Bronchial epithelial cell (primary cell): ENCODE data around the gene LYPD6B. TPM values are rescaled to one million over a fixed set of nuclear protein-coding genes. Genes with fewer than 3 reads are reported as not detected.

ENCODE experiments used
- DNase-seq: peaks from one replicate; pipeline ENCODE4 v3.0.0-alpha.2; 2010; ENCODE audit warnings: low read depth
- FAIRE-seq: peaks from 2 replicates; lab custom pipeline; 2011; peaks lifted over from hg19 to GRCh38; lab: Jason Lieb, UNC
- H3K27me3 ChIP-seq: 2 replicates; pipeline ENCODE4 v1.5.1; 2011; ENCODE audit warnings: low read length; ENCODE audit not compliant: control insufficient read depth, insufficient read depth
- H3K36me3 ChIP-seq: 2 replicates; pipeline ENCODE4 v1.5.1; 2011; ENCODE audit warnings: low read length; ENCODE audit not compliant: control insufficient read depth, insufficient read depth
- H3K4me3 ChIP-seq: 2 replicates; pipeline ENCODE4 v1.5.1; 2011; ENCODE audit warnings: mild to moderate bottlenecking, low read depth, low read length, control low read depth
- total RNA-seq: library from RNA; depleted of rRNA; stranded (reverse); fragments of >200 nt; gene quantifications from 2 replicates; pipeline ENCODE4 v1.2.1, GENCODE V29; 2014
- TF ChIP-seq, protein P1 (sequence below): IDR thresholded peaks from 2 replicates; pipeline ENCODE4 v1.5.1; 2011; ENCODE audit warnings: mild to moderate bottlenecking, moderate library complexity, low read length, control low read depth, inconsistent platforms; ENCODE audit not compliant: insufficient read depth, severe bottlenecking

LYPD6B gene
- total RNA-seq, 1 donor from 2014 or later = 14.7 TPM

DNA sequence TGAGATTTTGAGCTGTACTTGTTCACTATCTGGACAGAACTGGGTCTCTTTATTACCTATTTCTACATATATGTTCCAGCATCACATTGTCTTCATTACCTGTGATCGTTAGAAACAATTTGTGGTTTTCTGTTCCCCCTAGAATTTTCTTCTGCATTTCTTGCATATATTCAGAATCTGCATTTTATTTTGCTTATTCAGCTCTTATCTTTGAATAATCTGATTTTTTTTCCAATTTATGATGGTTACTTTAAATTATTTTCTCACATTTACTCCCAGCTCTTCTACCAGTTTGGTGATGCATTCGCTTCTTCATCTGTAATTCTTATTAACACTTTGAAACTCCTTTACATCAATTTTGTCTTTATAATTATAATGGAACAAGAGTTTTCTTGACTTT, 55.1 kb downstream of the LYPD6B start:
- no peaks in the 10 kb centered on the region for H3K27me3 ChIP-seq
- no peak for FAIRE-seq

DNA sequence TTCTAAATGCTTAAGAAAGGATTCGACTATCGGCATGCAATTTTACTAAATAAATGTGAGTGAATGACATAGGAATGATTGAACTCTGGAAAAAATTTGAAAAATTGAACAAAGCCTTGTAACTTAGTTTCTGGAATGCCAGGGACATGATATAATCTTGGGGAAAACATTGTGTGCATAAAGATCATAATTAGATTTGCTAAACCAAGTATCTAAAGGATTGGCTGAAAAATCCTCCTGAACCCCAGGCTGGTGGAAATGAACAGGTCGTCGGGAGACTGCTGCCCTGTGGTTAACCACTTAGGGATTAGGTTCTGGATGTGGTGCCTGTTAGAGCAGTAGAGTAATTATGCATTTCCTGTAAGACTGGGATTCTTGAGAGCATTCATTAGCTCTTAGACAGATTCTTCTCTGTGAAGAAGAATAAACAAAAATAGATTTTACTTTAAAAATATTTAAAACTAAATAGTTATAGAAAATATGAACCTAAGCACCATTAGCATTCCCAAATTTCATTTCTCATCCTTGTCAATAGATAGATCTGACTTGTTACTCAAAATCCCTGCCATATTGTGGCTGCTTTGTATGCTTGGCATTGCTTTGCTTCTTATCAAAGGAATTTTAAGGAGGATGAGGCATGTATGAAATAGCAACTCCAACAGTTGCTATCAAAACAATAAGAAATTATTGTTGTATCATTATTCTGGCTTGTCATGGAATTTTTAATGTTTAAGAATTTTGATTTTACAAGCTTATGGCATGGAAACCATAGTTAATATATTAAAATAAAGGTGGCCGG, 55.9 kb downstream of the LYPD6B start:
- no peak for FAIRE-seq
- Histone ChIP-seq H3K4me3 (no peak overlapping the region), H3K27me3 (no peaks in the 10 kb centered on the region)

More for the DNA sequence above, 55.1 kb downstream of the LYPD6B start:
- Histone ChIP-seq H3K36me3 (no peaks in the 10 kb centered on the region), H3K4me3 (no peak overlapping the region)
- DNase-seq = no peak
- TF ChIP-seq, protein P1, sequence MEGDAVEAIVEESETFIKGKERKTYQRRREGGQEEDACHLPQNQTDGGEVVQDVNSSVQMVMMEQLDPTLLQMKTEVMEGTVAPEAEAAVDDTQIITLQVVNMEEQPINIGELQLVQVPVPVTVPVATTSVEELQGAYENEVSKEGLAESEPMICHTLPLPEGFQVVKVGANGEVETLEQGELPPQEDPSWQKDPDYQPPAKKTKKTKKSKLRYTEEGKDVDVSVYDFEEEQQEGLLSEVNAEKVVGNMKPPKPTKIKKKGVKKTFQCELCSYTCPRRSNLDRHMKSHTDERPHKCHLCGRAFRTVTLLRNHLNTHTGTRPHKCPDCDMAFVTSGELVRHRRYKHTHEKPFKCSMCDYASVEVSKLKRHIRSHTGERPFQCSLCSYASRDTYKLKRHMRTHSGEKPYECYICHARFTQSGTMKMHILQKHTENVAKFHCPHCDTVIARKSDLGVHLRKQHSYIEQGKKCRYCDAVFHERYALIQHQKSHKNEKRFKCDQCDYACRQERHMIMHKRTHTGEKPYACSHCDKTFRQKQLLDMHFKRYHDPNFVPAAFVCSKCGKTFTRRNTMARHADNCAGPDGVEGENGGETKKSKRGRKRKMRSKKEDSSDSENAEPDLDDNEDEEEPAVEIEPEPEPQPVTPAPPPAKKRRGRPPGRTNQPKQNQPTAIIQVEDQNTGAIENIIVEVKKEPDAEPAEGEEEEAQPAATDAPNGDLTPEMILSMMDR = no peak

DNA sequence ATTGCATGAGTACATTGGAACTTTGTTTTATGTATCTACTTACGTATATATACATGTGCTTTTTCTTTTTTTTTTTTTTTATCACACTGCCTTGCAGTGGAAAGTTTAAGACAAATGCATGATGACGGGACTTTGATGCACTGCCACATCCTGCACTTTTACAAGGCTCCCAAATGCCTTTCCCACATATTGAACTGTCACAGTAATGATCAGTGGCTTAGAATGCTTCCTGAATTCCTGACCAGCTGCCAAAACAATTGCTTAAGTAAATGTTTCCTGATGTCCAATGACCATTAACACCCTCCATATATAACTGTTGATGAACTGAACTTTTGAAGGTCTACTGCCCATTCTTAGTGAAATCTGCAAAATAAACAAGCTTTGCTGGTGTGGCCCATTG, 60.2 kb downstream of the LYPD6B start:
- Histone ChIP-seq H3K27me3 (no peaks in the 10 kb centered on the region), H3K4me3 (no peak overlapping the region), H3K36me3 (no peaks in the 10 kb centered on the region)
- FAIRE-seq = no peak
- TF ChIP-seq, protein P1 = no peak
- DNase-seq = no peak

More for the DNA sequence above, 55.9 kb downstream of the LYPD6B start:
- no peak for DNase-seq
- H3K36me3 ChIP-seq = no peaks in the 10 kb centered on the region
- TF ChIP-seq, protein P1 = no peak

DNA sequence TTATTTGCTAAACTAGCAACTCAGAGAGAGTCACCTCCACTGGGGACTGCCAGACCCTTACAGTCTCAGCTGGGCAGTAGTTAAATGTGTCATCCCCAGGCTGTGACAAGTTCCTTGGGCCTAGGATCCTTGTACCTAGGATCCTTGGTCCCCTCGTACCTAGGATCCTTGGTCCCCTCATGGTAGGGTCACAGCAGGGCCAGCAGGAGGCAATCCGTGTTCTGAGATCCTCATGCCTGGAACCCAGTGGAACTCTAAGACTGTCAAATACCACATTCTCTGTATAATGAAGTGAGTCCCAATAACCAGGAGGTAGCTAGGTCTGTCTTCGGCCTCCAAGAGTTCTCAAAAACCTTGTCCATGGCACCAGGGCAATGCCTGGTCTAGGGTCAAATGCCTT, 60.8 kb downstream of the LYPD6B start:
- TF ChIP-seq, protein P1 = peak; percentile 17
- DNase-seq (no peak), FAIRE-seq (no peak)
- H3K4me3 ChIP-seq = no peak overlapping the region
- no peaks in the 10 kb centered on the region for H3K27me3 ChIP-seq
- H3K36me3 ChIP-seq = no peaks in the 10 kb centered on the region

DNA sequence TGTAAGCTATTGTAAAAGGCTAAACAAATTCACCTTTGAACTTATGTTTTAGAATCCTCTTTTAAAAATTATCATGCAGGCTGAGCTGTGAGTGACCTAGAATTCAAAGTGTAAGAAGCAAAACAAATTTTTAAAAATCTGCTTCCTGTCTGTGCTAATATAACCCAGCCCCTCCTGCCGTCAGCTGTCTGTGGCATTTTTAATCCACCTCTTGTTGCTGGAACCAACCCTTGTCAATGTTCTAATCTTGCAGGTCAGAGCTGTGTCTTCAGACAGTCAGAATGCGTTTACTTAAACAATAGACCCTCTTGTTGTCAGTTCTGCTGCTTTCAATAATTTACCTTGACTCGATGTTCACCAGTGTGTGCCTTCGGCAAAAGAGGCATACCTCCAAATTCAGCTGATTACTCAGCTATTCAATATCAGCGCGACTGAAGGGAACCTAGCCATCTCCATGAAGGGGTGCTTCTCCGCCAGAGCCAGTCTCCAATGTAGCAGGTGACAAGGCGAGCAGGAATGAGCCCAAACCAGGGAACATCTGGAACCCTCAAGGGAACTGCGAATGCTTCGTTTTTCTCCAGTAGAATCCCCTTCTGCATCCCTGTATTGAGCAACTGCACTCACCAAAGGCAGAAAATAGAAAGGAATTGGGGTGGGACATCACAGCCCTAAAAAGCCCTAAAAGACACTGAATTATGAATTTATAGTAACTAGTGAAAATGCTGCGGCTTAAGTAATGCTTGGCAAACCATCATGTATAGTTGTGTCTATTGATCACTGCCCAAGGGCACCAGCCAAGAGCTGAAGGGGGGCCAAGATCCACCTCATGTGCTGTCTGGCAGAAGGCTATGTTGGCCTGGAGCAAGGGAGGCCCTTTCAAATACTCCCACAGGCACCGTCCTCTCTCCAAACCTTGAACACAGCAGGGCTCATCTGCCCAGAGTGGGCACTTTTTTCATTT, 62.5 kb downstream of the LYPD6B start:
- H3K36me3 ChIP-seq = no peaks in the 10 kb centered on the region
- FAIRE-seq = no peak
- no peak for DNase-seq

More for the DNA sequence above, 62.5 kb downstream of the LYPD6B start:
- no peaks in the 10 kb centered on the region for H3K27me3 ChIP-seq
- H3K4me3 ChIP-seq = no peak overlapping the region
- TF ChIP-seq, protein P1 = no peak
